DND-41 (cell line): ENCODE results near the gene PRICKLE2.

Experiments
- ATAC-seq: fragments of 200-7000 bp; cut with Tn5 transposase; 3 replicates; pipeline ENCODE4 v1.9.1; 2021; ENCODE audit warnings: low read depth; ENCODE audit not compliant: insufficient read depth
- DNase-seq: peaks from one replicate; pipeline ENCODE4 v3.0.0-alpha.2; 2020
- H2AFZ ChIP-seq: 2 replicates; pipeline ENCODE4 v1.6.0; 2012; ENCODE audit warnings: low read depth, low read length
- H3K27ac ChIP-seq: 2 replicates; pipeline ENCODE4 v1.5.1; 2012; ENCODE audit warnings: low read length, inconsistent platforms
- H3K27me3 ChIP-seq: fragments of 200-600 bp; sonication (generic); 2 replicates; pipeline ENCODE4 v1.6.0; 2012; ENCODE audit warnings: low read length, mild to moderate bottlenecking, inconsistent platforms; ENCODE audit not compliant: insufficient read depth, poor library complexity
- H3K36me3 ChIP-seq: 2 replicates; pipeline ENCODE4 v1.5.1; 2012; ENCODE audit warnings: low read length, inconsistent platforms; ENCODE audit not compliant: insufficient read depth
- H3K4me1 ChIP-seq: 2 replicates; pipeline ENCODE4 v1.5.1; 2012; ENCODE audit warnings: mild to moderate bottlenecking, low read length; ENCODE audit not compliant: insufficient read depth
- H3K4me2 ChIP-seq: 2 replicates; pipeline ENCODE4 v1.6.0; 2012; ENCODE audit warnings: mild to moderate bottlenecking, moderate library complexity, low read length, inconsistent platforms; ENCODE audit not compliant: insufficient read depth
- H3K4me3 ChIP-seq, 2 experiments: fragments of 200-600 bp in 1 of 2; shearing (Covaris generic) in 1 of 2; 2 replicates each; pipeline ENCODE4 v1.5.1; 2012 to 2016; ENCODE audit warnings: inconsistent platforms in 2 of 2, low read length in 2 of 2, mild to moderate bottlenecking in 2 of 2, low read depth in 1 of 2, moderate library complexity in 1 of 2
- H3K79me2 ChIP-seq: 2 replicates; pipeline ENCODE4 v1.6.0; 2012; ENCODE audit warnings: low read length, inconsistent platforms; ENCODE audit not compliant: insufficient read depth
- H3K9ac ChIP-seq: 2 replicates; pipeline ENCODE4 v1.6.0; 2012; ENCODE audit warnings: low read depth, mild to moderate bottlenecking, inconsistent platforms, low read length, moderate library complexity
- H3K9me3 ChIP-seq: 2 replicates; pipeline ENCODE4 v1.5.1; 2012; ENCODE audit warnings: low read length, moderate library complexity, mild to moderate bottlenecking, inconsistent platforms; ENCODE audit not compliant: insufficient read depth, severe bottlenecking
- H4K20me1 ChIP-seq: 2 replicates; pipeline ENCODE4 v1.6.0; 2012; ENCODE audit warnings: low read length; ENCODE audit not compliant: insufficient read depth
- EZH2 ChIP-seq: IDR thresholded peaks from 3 replicates; pipeline ENCODE4 v1.6.1; 2012; ENCODE audit warnings: borderline replicate concordance, low read depth, mild to moderate bottlenecking, moderate library complexity, low read length, inconsistent platforms; ENCODE audit not compliant: severe bottlenecking
- TF ChIP-seq, protein P1 (sequence below): IDR thresholded peaks from 2 replicates; pipeline ENCODE4 v1.5.1; 2012; ENCODE audit warnings: borderline replicate concordance, low read length, moderate library complexity, mild to moderate bottlenecking; ENCODE audit not compliant: poor library complexity, severe bottlenecking; ENCODE audit errors: extremely low read depth

Gene PRICKLE2

DNA sequence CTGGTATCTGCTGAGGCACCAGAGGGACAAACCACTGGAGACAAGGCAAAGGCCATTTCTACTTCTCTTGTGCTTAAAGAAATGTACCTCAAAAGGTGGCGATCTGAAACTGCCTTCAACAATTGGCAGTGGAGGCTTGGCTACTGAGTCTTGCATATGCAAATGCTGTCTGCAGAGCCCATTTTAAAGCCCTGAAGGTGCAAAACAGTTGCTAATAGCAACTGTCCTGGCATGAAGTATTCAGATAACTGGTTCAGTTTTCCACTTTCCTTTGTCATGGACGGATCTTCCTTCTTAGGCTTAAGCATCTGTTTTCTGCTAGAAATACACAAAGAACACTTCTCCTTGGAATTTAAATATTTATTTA lies 130.6 kb downstream of the PRICKLE2 start:
- TF ChIP-seq, protein P1, sequence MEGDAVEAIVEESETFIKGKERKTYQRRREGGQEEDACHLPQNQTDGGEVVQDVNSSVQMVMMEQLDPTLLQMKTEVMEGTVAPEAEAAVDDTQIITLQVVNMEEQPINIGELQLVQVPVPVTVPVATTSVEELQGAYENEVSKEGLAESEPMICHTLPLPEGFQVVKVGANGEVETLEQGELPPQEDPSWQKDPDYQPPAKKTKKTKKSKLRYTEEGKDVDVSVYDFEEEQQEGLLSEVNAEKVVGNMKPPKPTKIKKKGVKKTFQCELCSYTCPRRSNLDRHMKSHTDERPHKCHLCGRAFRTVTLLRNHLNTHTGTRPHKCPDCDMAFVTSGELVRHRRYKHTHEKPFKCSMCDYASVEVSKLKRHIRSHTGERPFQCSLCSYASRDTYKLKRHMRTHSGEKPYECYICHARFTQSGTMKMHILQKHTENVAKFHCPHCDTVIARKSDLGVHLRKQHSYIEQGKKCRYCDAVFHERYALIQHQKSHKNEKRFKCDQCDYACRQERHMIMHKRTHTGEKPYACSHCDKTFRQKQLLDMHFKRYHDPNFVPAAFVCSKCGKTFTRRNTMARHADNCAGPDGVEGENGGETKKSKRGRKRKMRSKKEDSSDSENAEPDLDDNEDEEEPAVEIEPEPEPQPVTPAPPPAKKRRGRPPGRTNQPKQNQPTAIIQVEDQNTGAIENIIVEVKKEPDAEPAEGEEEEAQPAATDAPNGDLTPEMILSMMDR = no peak
- no peak for TF ChIP-seq EZH2
- Histone ChIP-seq H2AFZ (no peak overlapping the region), H3K9me3 (no peaks in the 10 kb centered on the region), H3K27ac (no peak overlapping the region), H3K4me2 (no peak overlapping the region), H3K79me2 (no peaks in the 10 kb centered on the region), H3K9ac (no peak overlapping the region), H4K20me1 (no peaks in the 10 kb centered on the region), H3K4me3 (no peak overlapping the region), H3K4me1 (no peaks in the 10 kb centered on the region), H3K36me3 (no peaks in the 10 kb centered on the region), H3K27me3 (no peaks in the 10 kb centered on the region)
- DNase-seq (no peak), ATAC-seq (no peak)

DNA sequence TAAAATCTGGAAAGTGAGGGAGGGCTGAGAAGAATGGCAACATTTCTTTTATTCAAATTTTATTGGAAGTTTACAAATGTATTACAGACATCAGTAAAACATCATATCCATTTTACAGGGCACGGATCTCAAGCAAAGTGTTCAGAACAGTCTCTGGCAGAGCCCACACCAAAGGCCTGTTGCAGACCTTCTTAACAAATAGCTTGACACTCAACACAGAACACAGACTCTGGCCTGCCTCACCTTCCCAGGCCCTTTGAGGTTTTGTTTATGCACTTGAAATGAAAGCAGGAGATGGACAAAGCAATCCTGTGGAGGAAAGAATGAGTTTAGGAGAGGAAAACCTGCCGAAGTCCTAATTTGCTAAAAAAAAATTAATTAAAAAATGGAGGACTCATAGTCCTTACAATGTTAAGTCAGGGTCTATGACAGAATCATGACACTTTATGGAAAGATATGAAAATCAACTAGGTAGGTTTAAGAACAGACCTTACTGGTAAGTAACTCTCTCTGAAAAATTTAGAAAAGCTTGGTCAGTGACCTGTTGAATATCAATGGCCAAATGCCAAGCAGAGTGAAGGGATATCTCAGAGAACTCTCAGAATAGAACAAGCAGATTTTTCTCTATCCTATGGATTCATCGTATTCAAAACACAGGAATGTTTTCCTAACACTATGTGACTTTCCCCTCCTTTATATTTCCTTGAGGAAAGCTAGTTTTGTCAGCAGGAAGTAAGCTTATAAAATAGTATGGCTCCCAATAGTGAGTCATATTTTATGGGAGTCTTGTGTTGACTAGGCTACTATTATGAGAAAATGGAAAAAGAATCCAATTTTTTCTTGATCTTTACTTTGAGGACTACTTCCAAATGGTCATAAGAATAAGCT lies 131.2 kb downstream of the PRICKLE2 start:
- Histone ChIP-seq H3K4me2 (no peak overlapping the region), H3K79me2 (no peaks in the 10 kb centered on the region), H3K36me3 (no peaks in the 10 kb centered on the region), H3K9me3 (no peaks in the 10 kb centered on the region), H4K20me1 (no peaks in the 10 kb centered on the region), H3K4me3 (no peak overlapping the region), H3K27ac (no peak overlapping the region), H3K9ac (no peak overlapping the region), H3K4me1 (no peaks in the 10 kb centered on the region), H3K27me3 (no peaks in the 10 kb centered on the region), H2AFZ (no peak overlapping the region)
- ATAC-seq (no peak), DNase-seq (no peak)
- TF ChIP-seq, protein P1 = no peak
- no peak for TF ChIP-seq EZH2

DNA sequence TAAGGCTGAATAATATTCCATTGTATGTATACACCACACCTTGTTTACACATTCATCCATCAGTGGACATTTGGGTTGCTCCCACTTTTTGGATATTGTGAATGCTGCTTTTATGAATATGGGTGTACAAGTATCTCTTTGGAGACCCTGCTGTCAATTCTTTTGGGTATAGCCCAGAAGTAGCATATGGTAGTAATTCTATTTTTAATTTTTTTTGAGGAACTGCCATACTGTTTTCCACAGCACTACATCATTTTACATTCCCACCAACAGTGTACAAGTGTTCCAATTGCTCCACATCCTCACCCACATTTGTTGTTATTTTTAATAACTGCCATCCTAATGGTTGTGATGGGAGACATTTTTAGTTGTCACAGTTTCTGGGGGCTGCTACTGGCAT lies 132.1 kb downstream of the PRICKLE2 start:
- Histone ChIP-seq H3K79me2 (no peaks in the 10 kb centered on the region), H3K27ac (no peak overlapping the region), H4K20me1 (no peaks in the 10 kb centered on the region), H3K4me3 (no peak overlapping the region), H3K9ac (no peak overlapping the region), H2AFZ (no peak overlapping the region), H3K36me3 (no peaks in the 10 kb centered on the region), H3K4me1 (no peaks in the 10 kb centered on the region), H3K4me2 (no peak overlapping the region), H3K27me3 (no peaks in the 10 kb centered on the region), H3K9me3 (no peaks in the 10 kb centered on the region)
- TF ChIP-seq EZH2 = no peak
- TF ChIP-seq, protein P1 = no peak
- ATAC-seq (no peak), DNase-seq (no peak)
